A673 (cell line): ENCODE data around the gene MVK. TPM values are rescaled to one million over a fixed set of nuclear protein-coding genes. Genes with fewer than 3 reads are reported as not detected.

Source experiments
- BruUV-seq: library from RNA; stranded (reverse); fragments of 400-500 nt; replicated peaks from 2 replicates; lab custom pipeline; 2021; lab: Mats Ljungman, UMichigan
- CTCF ChIA-PET: fragments of 300-600 bp; sonication (Branson Sonifier 250); formaldehyde crosslinking; loops from one replicate; lab custom pipeline; 2022; ENCODE audit warnings: antibody characterized with exemption; lab: Charles Lee
- POLR2A ChIA-PET: fragments of 300-600 bp; sonication (Branson Sonifier 250); formaldehyde crosslinking; loops from one replicate; lab custom pipeline; 2022; ENCODE audit warnings: antibody characterized with exemption; ENCODE audit not compliant: low non-redundant PET; lab: Charles Lee
- DNase-seq: peaks from one replicate; pipeline ENCODE4 v3.0.0-alpha.2; 2015; ENCODE audit warnings: low spot score
- H3K27ac ChIP-seq: fragments of 200-600 bp; sonication (generic); 2 replicates; pipeline ENCODE4 v1.5.1; 2016; ENCODE audit warnings: mixed run types, low read depth, mild to moderate bottlenecking, mixed read lengths, antibody characterized with exemption, low read length; ENCODE audit not compliant: poor library complexity, severe bottlenecking
- H3K27me3 ChIP-seq: fragments of 200-600 bp; sonication (generic); replicated peaks from 2 replicates; pipeline ENCODE4 v1.6.1; 2017; ENCODE audit warnings: mixed run types, low read depth, mild to moderate bottlenecking, mixed read lengths, antibody characterized with exemption, low read length; ENCODE audit not compliant: insufficient read depth, poor library complexity
- H3K36me3 ChIP-seq: fragments of 200-600 bp; sonication (generic); 2 replicates; pipeline ENCODE4 v1.6.1; 2016; ENCODE audit warnings: mixed run types, mild to moderate bottlenecking, mixed read lengths, antibody characterized with exemption, low read length; ENCODE audit not compliant: insufficient read depth, poor library complexity, severe bottlenecking
- H3K4me1 ChIP-seq: fragments of 200-600 bp; sonication (generic); 2 replicates; pipeline ENCODE4 v1.6.1; 2017; ENCODE audit warnings: mixed run types, mild to moderate bottlenecking, mixed read lengths, antibody characterized with exemption, low read length; ENCODE audit not compliant: insufficient read depth, poor library complexity, severe bottlenecking
- H3K4me3 ChIP-seq: fragments of 200-600 bp; sonication (generic); 2 replicates; pipeline ENCODE4 v1.5.1; 2016; ENCODE audit warnings: low read depth, mixed run types, mild to moderate bottlenecking, mixed read lengths, low read length; ENCODE audit not compliant: poor library complexity, severe bottlenecking
- H3K9me3 ChIP-seq: fragments of 200-600 bp; sonication (generic); 2 replicates; pipeline ENCODE4 v1.6.1; 2016; ENCODE audit warnings: mixed run types, low read depth, mild to moderate bottlenecking, mixed read lengths, antibody characterized with exemption, low read length; ENCODE audit not compliant: poor library complexity, severe bottlenecking
- CTCF ChIP-seq: fragments of 300-800, 200-600 bp; sonication (generic); conservative IDR thresholded peaks from 2 replicates; pipeline ENCODE4 v1.5.1; 2017; ENCODE audit warnings: low read depth, mild to moderate bottlenecking, antibody characterized with exemption, low read length, moderate library complexity, mixed read lengths
- EZH2 ChIP-seq: fragments of 200-600 bp; sonication (generic); IDR thresholded peaks from 2 replicates; pipeline ENCODE4 v1.6.1; 2017; ENCODE audit warnings: borderline replicate concordance, low read depth, mild to moderate bottlenecking, mixed read lengths, antibody characterized with exemption, low read length; ENCODE audit not compliant: poor library complexity, severe bottlenecking
- intact Hi-C: fragments of 100-400 bp; cut with micrococcal nuclease; formaldehyde crosslinking; loops from one replicate; pipeline ENCODE4 v1.10.0; 2022; ENCODE audit not compliant: unreplicated experiment
- total RNA-seq: library from RNA; stranded (reverse); gene quantifications from 2 replicates; pipeline ENCODE4 v1.2.3, GENCODE V29; 2021

Gene MVK
- total RNA-seq, 1 experiment from 2014 or later, result 56.0 TPM

DNA sequence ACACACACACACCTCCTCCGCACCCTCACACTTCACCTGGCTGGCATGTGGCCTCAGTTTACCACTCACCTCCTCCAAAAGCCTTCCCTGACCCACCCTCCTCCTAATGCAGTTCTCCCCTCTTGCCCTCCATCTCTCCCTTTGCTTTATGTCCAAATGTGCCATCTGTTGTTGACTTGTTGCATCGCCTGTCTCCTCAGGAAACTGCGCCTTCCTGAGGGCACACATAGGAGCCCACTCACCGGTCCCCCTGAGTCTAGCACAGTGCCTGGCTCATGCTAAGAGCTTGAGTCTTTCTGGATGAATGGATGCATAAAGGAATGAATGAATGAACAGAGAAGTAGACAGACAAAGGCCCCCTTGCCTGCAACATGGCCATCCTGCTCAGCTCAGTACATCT, 34.0 kb downstream of the MVK start:
- intact Hi-C loops, result no loop called here

DNA sequence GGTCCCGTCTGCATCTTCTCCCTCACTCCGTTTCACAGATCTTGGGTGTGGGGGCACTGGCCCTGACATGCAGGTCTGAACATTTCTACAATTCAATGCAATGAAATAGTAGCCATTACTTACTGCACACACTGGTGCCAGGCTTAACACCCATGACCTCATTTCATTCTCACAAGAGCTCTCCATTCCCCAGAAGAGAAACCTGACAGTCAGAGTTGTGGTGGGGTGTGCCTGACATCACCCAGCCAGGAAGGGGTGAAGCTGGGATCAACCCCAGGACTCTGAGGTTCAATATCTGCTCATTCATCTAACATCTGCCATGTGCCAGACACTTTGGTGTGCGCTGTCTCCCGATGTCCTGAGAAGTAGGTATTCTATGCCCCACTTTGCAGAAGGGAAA, 34.7 kb downstream of the MVK start:
- intact Hi-C loops, result no loop called here
- TF ChIP-seq EZH2, result no peak
- no peak for TF ChIP-seq CTCF
- Histone ChIP-seq H3K4me1 (peaks cover 9% of the 10 kb centered on the region), H3K27ac (no peak overlapping the region), H3K36me3 (no peaks in the 10 kb centered on the region), H3K27me3 (peaks cover 7% of the 10 kb centered on the region), H3K4me3 (no peak overlapping the region), H3K9me3 (no peaks in the 10 kb centered on the region)
- DNase-seq, result no peak
- POLR2A ChIA-PET, result no interaction called here
- no TSS peak for BruUV-seq
- CTCF ChIA-PET, result no interaction called here

More for the DNA sequence above, 34.0 kb downstream of the MVK start:
- no peak for TF ChIP-seq EZH2
- no peak for TF ChIP-seq CTCF
- Histone ChIP-seq H3K27me3 (peaks cover under 1% of the 10 kb centered on the region), H3K27ac (no peak overlapping the region), H3K4me3 (no peak overlapping the region), H3K4me1 (peaks cover 9% of the 10 kb centered on the region), H3K36me3 (no peaks in the 10 kb centered on the region), H3K9me3 (no peaks in the 10 kb centered on the region)
- DNase-seq, result no peak
- POLR2A ChIA-PET, result no interaction called here
- CTCF ChIA-PET, result no interaction called here
- BruUV-seq, result no TSS peak

DNA sequence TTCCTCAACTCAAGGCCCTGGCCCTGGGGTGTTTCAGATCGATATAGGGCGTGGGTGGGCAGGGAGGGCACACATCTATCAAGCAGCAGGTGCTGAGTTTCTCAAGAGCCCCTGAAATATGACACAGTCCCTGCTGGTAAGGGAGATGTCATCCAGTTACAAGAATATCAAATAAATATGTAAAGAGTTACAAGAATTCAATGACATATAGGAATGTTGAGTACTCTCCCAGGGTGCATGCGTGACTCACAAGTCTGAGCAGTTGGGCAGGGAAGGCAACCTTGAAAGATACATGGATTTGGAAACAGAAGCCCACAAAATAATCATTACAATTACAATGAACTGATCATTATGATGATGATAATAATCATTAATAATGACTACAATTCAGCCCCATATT, 35.2 kb downstream of the MVK start:
- Histone ChIP-seq H3K27me3 (peaks cover 12% of the 10 kb centered on the region), H3K27ac (no peak overlapping the region), H3K4me1 (peaks cover 9% of the 10 kb centered on the region), H3K36me3 (no peaks in the 10 kb centered on the region), H3K4me3 (no peak overlapping the region), H3K9me3 (no peaks in the 10 kb centered on the region)
- ChIA-PET CTCF (no interaction called here), POLR2A (no interaction called here)
- TF ChIP-seq EZH2 (no peak), CTCF (no peak)
- intact Hi-C loops, result no loop called here
- no TSS peak for BruUV-seq
- DNase-seq, result no peak
